ENCODE data around the gene SPESP1. TPM values are rescaled to one million over a fixed set of nuclear protein-coding genes. Genes with fewer than 3 reads are reported as not detected.

The SPESP1 gene
- total RNA-seq, 1 donor from 2014 or later, result 2.1 TPM

- no peak overlapping the region for H3K4me3 ChIP-seq (ENCODE audit: low read depth, low read length)
- no peak for DNase-seq (ENCODE audit: low read depth)
- TF ChIP-seq CTCF (conservative IDR thresholded peaks at IDR 0.05; ENCODE audit: low read depth, low read length), result no peak
Observed at GRCh38 chr15:68985361-68985891, 55.1 kb downstream of the SPESP1 start.

- TF ChIP-seq CTCF (conservative IDR thresholded peaks at IDR 0.05; ENCODE audit: low read depth, low read length), result no peak
- no peak for DNase-seq (ENCODE audit: low read depth)
Observed at GRCh38 chr15:68986322-68986721, 56.0 kb downstream of the SPESP1 start.

GRCh38 chr15:68987120-68987519 is 56.8 kb downstream of the SPESP1 start:
- DNase-seq (ENCODE audit: low read depth), result no peak
- no peak for TF ChIP-seq CTCF (conservative IDR thresholded peaks at IDR 0.05; ENCODE audit: low read depth, low read length)
- no peak overlapping the region for H3K4me3 ChIP-seq (ENCODE audit: low read depth, low read length)

More at GRCh38 chr15:68986322-68986721, 56.0 kb downstream of the SPESP1 start:
- no peak overlapping the region for H3K4me3 ChIP-seq (ENCODE audit: low read depth, low read length)

- no peak for DNase-seq (ENCODE audit: low read depth)
- no peak for TF ChIP-seq CTCF (conservative IDR thresholded peaks at IDR 0.05; ENCODE audit: low read depth, low read length)
- no peak overlapping the region for H3K4me3 ChIP-seq (ENCODE audit: low read depth, low read length)
Observed at GRCh38 chr15:68987676-68988075, 57.4 kb downstream of the SPESP1 start.

- no peak overlapping the region for H3K4me3 ChIP-seq (ENCODE audit: low read depth, low read length)
- DNase-seq (ENCODE audit: low read depth), result no peak
- no peak for TF ChIP-seq CTCF (conservative IDR thresholded peaks at IDR 0.05; ENCODE audit: low read depth, low read length)
Observed at GRCh38 chr15:68989541-68990230, 59.4 kb downstream of the SPESP1 start.

DNA sequence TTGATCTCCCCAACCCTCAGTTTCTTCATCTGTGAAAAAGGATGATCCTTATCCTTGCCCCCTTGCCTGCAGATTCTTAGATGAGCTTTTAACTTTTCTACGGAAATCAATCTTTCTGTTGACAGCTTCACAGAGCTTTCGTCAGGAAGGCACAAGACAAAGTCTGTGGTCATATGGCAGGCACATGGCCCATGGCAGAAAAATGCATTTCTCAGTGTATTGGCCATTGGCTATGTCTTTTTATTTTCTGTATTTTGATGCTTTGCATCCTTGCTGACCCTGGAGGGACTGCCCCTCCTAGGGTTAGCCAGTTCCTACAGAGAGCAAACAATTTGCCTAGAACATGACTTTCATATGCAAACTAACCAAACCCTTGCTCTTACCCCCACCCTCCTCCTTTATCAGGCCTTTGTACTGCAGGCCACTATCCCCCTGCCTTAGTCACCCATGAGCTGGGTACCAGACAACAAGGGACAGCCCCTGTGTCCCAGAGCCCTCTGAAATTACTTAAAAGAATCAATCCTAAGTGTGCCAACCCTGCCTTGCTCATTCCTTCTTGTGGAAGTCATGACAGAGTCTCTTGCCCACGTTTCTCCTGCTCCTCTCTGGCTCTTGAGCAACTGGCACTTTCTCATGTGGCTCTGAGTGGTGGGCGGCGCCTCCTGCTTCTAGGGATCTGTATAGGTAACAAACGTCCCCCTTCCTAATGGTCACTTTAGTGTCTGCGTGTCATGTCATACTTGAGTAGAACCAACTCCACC is 60.1 kb downstream of the SPESP1 start:
- no peak for DNase-seq (ENCODE audit: low read depth)
- no peak overlapping the region for H3K4me3 ChIP-seq (ENCODE audit: low read depth, low read length)
- no peak for TF ChIP-seq CTCF (conservative IDR thresholded peaks at IDR 0.05; ENCODE audit: low read depth, low read length)
